Measurements from ENCODE around the gene ICA1. TPM values are rescaled to one million over a fixed set of nuclear protein-coding genes. Genes with fewer than 3 reads are reported as not detected.

ICA1 gene
- polyA plus RNA-seq, 1 donor (not counting 4 experiments of a cell fraction or from before 2014, with no cell fraction given): 1.9 TPM

- no peak overlapping the region for H3K9ac ChIP-seq (ENCODE audit: control insufficient read depth, extremely low read depth, insufficient read depth, low read length)
- no peaks in the 10 kb centered on the region for H3K36me3 ChIP-seq (ENCODE audit: control insufficient read depth in 2 of 2, extremely low read depth in 1 of 2, insufficient read depth in 2 of 2, low read length in 2 of 2)
- H3K27ac ChIP-seq (ENCODE audit: control insufficient read depth, insufficient read depth, low read length): peak overlapping the region; percentile 43
- H3K79me2 ChIP-seq (ENCODE audit: control insufficient read depth, insufficient read depth, low read length): no peaks in the 10 kb centered on the region
- peak overlapping the region; percentile 34 for H3K4me2 ChIP-seq (ENCODE audit: control insufficient read depth, extremely low read depth, insufficient read depth, low read depth, low read length)
- dilution Hi-C loops (cut with MboI; ENCODE audit: extremely low pct_ligation_motif_present, low sequenced_read_pairs): no loop called here
- peak; percentile 9 for DNase-seq (ENCODE audit: low read depth, low spot score)
- no peak for FAIRE-seq
- H3K4me3 ChIP-seq (ENCODE audit: control insufficient read depth in 2 of 3, extremely low read depth in 1 of 3, insufficient read depth in 2 of 3, low read depth in 1 of 3, low read length in 3 of 3): no peak overlapping the region
- H3K27me3 ChIP-seq (ENCODE audit: control insufficient read depth, extremely low read depth, insufficient read depth, low read length): no peaks in the 10 kb centered on the region
- no peaks in the 10 kb centered on the region for H4K20me1 ChIP-seq (ENCODE audit: control insufficient read depth, extremely low read depth, insufficient read depth, low read length)
- peaks cover 11% of the 10 kb centered on the region for H3K4me1 ChIP-seq (ENCODE audit: control insufficient read depth, extremely low read depth, insufficient read depth, low read length)
- H3K9me1 ChIP-seq (ENCODE audit: control insufficient read depth, extremely low read depth, insufficient read depth, low read length): no peaks in the 10 kb centered on the region
- no peaks in the 10 kb centered on the region for H3K9me3 ChIP-seq (ENCODE audit: control insufficient read depth, low read depth, low read length)
- TF ChIP-seq EZH2 (IDR thresholded peaks at IDR 0.05; ENCODE audit: low read length) (no peak), CTCF (optimal IDR thresholded peaks at IDR 0.05 in 1 of 3, IDR thresholded peaks at IDR 0.05 in 1 of 3, conservative IDR thresholded peaks at IDR 0.05 in 1 of 3; ENCODE audit: extremely low read depth in 1 of 3, insufficient read depth in 2 of 3, low read length in 3 of 3) (no peak)
- no peak overlapping the region for H2AFZ ChIP-seq (ENCODE audit: control insufficient read depth, low read length)
These were observed 196.6 kb downstream of the ICA1 start for GRCh38 chr7:8065356-8065813.

GRCh38 chr7:8064828-8065227 lies 197.1 kb downstream of the ICA1 start:
- peak overlapping the region; percentile 43 for H3K27ac ChIP-seq (ENCODE audit: control insufficient read depth, insufficient read depth, low read length)
- H3K9ac ChIP-seq (ENCODE audit: control insufficient read depth, extremely low read depth, insufficient read depth, low read length): no peak overlapping the region
- DNase-seq (ENCODE audit: low read depth, low spot score) (no peak), FAIRE-seq (no peak)
- no peaks in the 10 kb centered on the region for H3K9me1 ChIP-seq (ENCODE audit: control insufficient read depth, extremely low read depth, insufficient read depth, low read length)
- no peaks in the 10 kb centered on the region for H3K27me3 ChIP-seq (ENCODE audit: control insufficient read depth, extremely low read depth, insufficient read depth, low read length)
- H3K9me3 ChIP-seq (ENCODE audit: control insufficient read depth, low read depth, low read length): no peaks in the 10 kb centered on the region
- H4K20me1 ChIP-seq (ENCODE audit: control insufficient read depth, extremely low read depth, insufficient read depth, low read length): no peaks in the 10 kb centered on the region
- H3K4me3 ChIP-seq (ENCODE audit: control insufficient read depth in 2 of 3, extremely low read depth in 1 of 3, insufficient read depth in 2 of 3, low read depth in 1 of 3, low read length in 3 of 3): no peak overlapping the region
- H3K4me1 ChIP-seq (ENCODE audit: control insufficient read depth, extremely low read depth, insufficient read depth, low read length): peaks cover 11% of the 10 kb centered on the region
- H3K79me2 ChIP-seq (ENCODE audit: control insufficient read depth, insufficient read depth, low read length): no peaks in the 10 kb centered on the region
- peak overlapping the region; percentile 34 for H3K4me2 ChIP-seq (ENCODE audit: control insufficient read depth, extremely low read depth, insufficient read depth, low read depth, low read length)
- dilution Hi-C loops (cut with MboI; ENCODE audit: extremely low pct_ligation_motif_present, low sequenced_read_pairs): no loop called here
- no peak overlapping the region for H2AFZ ChIP-seq (ENCODE audit: control insufficient read depth, low read length)
- H3K36me3 ChIP-seq (ENCODE audit: control insufficient read depth in 2 of 2, extremely low read depth in 1 of 2, insufficient read depth in 2 of 2, low read length in 2 of 2): no peaks in the 10 kb centered on the region
- TF ChIP-seq EZH2 (IDR thresholded peaks at IDR 0.05; ENCODE audit: low read length): no peak
- no peak for TF ChIP-seq CTCF (optimal IDR thresholded peaks at IDR 0.05 in 1 of 3, IDR thresholded peaks at IDR 0.05 in 1 of 3, conservative IDR thresholded peaks at IDR 0.05 in 1 of 3; ENCODE audit: extremely low read depth in 1 of 3, insufficient read depth in 2 of 3, low read length in 3 of 3)

Data from keratinocyte (primary cell).